Activated effector memory CD4-positive, alpha-beta T cell treated with Interleukin-2 at 50 U/mL for 16 hours (primary cell): ENCODE data around the gene PITPNC1.
"Not testable (repeated sequence)": the region's sequence is repeated elsewhere in the genome, so short reads cannot be mapped to it uniquely, and the experiment has no call there.

ENCODE experiments used
- DNase-seq: peaks from one replicate; pipeline ENCODE4 v3.0.0-alpha.2; 2020

The PITPNC1 gene

DNA sequence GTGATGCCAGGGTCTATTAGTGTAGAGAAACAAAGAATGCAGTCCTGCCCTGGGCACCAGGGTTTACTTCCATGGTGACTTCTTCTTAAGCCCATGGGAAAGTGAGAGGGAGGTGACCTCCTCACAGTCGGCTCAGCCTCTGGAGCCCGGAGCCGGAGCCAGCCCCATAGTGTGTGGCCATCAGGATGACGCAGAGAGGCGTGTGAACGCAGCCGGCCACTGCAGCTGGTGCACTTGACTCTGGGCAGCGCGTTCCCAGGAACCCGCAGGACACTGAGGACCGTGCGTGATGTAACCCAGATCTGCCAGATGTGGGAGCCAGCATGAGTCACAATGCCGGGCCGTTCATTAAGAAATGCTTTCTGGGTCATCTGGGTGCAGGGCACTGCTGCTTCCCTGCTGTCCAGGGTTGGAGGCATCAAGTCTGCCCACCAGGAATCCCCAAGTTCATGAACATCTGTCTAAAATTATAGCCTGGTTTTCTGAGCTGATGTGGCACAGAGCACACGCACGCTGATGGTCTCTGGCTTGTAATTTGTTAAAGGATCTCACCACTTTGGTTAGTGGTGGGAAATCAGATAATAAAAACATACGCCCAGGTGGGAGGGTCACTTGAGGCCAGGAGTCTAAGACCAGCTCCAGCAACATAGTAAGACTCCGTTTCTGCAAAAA is 114.1 kb downstream of the PITPNC1 start:
- DNase-seq = no peak

DNA sequence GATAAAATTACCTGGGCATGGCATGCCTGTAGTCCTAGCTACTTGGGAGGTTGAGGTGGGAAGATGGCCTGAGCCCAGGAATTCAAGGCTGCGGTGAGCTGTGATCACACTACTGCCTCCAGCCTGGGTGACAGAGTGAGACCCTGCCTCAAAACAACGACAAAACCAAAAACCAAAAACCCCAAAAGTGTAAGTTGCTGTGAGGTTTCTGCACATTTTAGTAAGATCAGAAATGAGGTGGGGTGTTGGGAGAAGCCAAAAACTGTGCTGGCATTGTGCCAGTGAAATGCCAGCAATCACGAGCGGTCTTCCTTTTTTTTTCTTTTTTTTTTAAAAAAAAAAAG is 114.6 kb downstream of the PITPNC1 start:
- DNase-seq = no peak

DNA sequence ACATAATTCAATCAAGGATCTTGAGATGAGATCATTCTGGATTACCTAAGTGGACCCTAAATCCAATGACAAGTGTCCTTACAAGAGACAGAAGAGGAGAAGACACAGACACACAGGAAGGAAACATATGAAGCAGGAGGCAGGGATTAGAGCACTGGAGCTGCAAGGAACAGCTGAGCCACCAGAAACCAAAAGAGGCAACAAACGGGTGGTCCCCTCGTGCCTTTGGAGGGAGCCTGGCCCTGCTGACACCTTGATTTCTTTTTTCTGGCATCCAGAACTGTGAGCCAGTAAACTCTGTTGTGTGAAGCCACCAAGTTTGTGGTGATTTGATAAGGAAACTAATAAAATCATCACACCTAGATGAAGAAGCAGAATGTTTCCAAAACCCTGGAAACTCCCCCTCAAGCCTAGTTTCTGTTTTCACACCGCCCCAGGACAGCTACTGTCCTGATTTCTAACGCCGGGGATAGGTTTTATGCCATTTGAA is 115.2 kb downstream of the PITPNC1 start:
- DNase-seq = no peak

- no peak for DNase-seq
These were observed 115.9 kb downstream of the PITPNC1 start for GRCh38 chr17:67492824-67493517.

DNA sequence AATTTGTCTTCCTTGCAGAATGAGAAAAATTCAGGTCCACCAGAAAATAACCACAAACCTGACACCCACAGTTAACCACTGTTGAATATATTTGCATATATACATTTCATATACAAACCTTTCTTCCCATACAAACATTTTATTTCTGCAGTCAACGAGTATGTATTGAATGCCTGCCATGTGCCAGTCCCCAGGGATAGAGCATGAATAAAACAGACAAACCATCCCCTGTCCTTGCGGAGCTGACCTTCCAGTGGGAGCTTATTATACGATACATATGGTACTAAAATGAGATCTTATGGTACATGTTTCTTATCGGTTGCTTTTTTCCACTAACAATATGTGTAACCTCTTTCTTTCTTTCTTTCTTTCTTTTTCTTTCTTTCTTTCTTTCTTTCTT is 116.7 kb downstream of the PITPNC1 start:
- DNase-seq = no peak

DNA sequence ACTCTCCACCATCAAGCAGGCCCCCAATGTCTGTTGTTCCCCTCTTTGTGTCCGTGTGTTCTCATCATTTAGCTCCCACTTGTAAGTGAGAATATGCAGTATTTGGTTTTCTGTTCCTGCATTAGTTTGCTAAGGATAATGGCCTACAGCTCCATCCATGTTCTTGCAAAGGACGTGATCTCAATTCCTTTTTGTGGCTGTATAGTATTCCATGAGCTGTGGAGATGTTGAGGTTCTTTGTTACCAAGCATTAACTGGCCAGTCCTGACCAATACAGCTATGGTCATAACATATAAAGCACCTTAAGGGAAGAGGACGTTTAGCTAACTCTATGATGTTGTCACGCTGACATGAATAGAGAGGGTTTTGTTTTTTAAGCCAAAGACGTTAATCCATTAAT is 118.5 kb downstream of the PITPNC1 start:
- DNase-seq = not testable (repeated sequence)

DNA sequence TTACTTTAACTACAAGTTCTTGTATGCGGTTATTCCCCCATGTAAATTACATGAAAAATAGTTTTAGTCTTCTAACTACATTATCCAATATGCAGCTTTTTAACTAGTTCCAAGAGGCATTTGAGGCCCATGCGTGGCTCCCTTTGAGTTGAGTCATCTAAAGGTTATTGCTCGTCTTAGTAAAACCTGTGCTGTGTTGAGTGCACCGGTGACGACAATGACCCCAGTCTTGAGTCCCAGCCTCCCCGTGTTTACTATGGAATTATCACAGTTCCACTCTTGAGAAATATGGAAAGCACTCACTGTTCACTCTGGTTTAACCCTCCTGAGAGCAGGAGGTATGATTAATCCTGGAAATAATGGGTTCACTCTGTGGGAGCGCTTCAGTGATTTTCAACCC is 119.2 kb downstream of the PITPNC1 start:
- DNase-seq = no peak

DNA sequence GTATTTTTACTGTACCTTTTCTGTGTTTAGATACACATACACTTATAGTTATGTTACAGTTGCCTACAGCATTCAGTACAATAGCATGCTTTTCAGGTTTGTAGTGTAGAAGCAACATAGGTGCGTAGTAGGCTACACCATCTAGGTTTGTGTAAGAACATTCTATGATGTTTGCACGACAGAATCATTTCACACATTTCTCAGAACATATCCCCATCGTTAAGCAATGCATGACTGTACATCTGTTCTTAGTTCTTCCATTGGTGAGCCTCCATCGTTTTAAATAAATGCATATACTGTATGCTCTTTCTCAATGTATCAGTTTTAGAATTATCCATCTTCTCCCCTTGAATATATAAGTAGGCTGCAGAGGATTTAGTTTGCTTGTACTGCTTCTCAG is 122.6 kb downstream of the PITPNC1 start:
- DNase-seq = no peak

DNA sequence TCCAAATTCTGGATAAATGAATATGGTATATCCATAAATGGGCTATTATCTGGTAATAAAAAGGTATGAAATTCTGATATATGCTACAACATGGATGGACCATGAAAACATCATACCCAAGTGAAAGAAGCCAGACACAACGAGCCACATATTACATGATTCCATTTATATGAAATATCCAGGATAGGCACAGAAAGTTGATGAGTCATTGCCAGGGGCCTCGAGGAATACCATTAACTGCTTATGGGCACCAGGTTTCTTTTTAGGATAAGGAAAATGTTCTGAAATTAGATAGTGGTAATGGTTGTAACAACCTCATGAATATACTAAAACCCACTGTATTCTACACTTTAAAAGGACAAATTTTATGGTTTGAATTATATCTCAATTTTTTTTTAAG is 123.2 kb downstream of the PITPNC1 start:
- no peak for DNase-seq

DNA sequence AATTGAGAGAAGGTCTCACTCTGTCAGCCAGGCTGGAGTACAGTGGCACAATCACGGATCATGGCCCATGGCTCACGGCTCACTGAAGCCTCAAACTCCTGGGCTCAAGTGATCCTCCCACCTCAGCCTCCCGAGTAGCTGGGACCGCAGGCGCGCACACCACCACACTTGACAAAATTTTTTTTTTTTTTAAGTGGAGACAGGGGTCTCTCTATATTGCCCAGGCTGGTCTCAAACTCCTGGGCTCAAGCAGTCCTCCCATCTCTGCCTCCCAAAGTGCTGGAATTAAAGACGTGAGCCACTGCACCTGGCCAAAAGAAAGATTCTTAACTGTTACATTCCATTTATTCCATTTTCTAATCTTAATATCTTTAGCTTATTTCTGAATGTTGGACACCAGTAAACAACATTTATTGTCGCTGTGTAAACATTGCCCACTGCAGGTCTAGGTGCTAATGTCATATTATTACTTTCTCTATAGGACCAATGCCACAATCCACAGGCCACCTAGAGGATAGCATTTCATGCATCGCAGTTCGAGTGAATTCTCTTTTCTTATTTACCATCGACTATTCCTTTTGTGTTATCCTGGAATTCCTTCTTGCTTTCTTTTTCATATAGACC is 123.7 kb downstream of the PITPNC1 start:
- no peak for DNase-seq

DNA sequence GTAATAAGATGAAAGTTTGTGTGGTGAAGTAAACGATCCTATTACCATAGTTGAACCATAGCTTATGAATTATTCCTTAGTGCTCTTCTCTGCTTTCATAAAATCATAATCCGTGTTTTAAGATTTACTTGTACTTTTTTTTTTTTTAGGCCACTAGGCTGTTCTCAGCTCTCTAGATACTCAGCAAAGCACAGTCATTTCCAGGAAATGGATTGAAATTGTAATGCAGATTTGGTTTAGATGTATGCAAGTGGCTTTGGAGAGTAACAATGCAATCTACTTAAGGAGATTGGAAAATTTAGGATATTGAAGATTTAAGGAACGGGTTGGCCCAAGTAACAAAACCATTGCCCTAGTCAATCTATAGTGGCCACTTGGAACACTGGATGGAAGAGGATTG is 125.1 kb downstream of the PITPNC1 start:
- no peak for DNase-seq

GRCh38 chr17:67503184-67503583 is 126.1 kb downstream of the PITPNC1 start:
- DNase-seq = no peak

- DNase-seq = no peak
These were observed 126.7 kb downstream of the PITPNC1 start for GRCh38 chr17:67503739-67504138.

DNA sequence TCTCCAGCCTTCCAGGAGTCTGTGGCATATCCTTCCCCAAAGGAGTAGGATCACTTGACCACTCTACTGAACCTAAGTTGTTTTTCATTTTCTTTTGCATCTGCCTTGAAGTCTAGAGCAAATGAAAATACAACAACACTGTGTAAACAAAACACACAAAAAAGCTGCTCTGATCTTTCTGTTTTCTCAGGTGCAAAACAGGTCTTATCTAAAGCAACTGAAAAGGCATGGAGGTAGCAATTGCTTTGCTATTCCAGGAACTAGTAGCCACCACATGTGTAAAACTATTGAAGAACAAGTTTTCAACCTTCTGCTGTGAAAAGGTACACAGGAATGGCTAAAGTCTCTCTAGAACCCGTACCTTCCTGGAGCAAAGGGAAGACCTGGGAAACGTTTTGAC is 127.1 kb downstream of the PITPNC1 start:
- no peak for DNase-seq

DNA sequence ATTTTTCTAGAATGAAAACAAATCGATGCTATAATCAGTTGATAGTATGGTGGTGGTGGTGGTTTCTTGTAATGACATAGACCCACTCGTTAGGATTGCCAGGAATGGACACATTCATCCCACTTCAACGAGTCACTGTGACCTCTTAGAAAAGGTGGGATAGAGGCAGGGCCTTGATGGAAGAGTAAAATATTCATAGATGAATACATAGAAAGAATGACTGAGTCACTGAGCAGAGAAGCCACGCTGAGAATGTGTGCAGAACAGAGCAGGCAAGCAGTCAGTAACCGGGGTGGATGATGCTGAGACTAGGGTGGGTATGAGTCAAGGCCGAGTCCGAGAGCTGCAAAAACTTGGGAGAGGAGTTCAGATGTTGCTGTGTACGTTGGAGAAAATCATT is 129.9 kb downstream of the PITPNC1 start:
- no peak for DNase-seq

DNA sequence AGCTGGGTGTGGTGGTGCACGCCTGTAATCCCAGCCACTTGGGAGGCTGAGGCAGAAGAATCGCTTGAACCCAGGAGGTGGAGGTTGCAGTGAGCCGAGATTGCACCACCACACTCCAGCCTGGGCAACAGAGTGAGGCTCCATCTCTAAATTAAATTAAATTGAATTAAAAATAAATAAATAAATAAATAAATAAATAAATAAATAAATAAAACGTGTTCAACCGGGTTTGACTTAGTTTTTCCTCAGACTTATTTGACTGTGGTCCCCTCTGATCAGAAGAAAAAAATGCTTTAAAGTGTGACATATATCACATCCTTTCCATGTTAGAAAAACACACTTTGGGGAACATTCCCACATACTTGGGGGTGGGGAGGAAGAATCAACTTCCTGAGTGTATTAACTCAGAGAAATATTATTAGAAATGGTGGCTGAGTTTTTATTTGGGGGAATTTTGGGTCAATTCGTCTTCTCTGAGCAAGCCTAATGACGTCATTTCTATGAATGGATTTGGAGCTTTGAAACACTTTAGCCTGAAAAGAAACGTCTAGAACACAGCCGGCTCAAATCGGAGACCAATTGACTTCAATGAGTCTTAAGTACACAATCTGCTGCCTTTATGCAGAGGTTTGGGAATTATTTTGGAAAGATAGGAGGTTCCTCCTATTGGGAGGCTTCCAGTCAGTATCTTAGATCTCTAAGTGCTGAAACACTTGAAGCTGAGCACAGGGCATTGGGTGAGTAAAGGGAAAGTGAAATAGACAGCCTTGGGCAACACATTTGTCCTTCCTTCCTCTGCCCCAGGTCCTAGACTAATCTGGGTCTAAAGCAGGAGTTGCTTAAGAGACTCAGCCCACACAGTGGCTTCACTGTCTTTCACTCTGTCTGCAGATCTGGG is 132.6 kb downstream of the PITPNC1 start:
- no peak for DNase-seq

GRCh38 chr17:67511012-67511411 is 133.9 kb downstream of the PITPNC1 start:
- no peak for DNase-seq

DNA sequence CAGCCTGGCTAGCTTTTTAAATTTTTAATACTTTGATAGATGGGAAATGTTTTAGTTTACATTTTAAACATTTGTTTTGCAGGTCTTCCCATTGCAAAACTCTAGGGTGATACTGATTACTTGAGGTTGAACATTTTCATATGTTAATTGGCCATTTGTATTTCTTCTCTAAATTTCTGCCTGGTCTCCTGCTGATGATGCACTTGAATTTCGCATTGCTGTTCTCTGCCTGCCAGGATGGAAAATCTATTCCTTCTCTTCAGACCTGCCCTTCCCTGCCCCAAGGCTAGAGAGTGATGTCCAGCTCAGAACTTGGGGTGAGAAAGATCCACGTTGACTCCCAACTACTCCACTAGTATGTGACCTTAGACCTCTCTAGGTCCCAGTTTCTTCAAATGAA is 134.7 kb downstream of the PITPNC1 start:
- DNase-seq = no peak

- no peak for DNase-seq
These were observed 137.9 kb downstream of the PITPNC1 start for GRCh38 chr17:67514998-67515397.

GRCh38 chr17:67515490-67516083 is 138.5 kb downstream of the PITPNC1 start:
- no peak for DNase-seq

DNA sequence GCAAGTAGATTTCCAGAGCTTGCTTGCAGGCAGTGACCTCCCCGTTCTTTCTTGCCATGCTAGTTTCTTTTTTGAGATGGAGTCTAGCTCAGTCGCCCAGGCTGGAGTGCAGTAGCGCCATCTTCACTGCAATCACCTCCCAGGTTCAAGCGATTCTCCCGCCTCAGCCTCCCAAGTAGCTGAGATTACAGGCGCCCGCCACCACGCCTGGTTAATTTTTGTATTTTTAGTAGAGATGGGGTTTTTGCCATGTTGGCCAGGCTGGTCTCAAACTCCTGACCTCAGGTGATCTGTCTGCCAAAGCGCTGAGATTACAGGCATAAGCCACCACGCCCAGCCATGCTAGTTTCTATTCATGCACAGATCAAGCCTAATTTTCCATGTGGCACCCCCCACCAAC is 139.5 kb downstream of the PITPNC1 start:
- not testable (repeated sequence) for DNase-seq

GRCh38 chr17:67517325-67517724 is 140.2 kb downstream of the PITPNC1 start:
- DNase-seq = no peak

DNA sequence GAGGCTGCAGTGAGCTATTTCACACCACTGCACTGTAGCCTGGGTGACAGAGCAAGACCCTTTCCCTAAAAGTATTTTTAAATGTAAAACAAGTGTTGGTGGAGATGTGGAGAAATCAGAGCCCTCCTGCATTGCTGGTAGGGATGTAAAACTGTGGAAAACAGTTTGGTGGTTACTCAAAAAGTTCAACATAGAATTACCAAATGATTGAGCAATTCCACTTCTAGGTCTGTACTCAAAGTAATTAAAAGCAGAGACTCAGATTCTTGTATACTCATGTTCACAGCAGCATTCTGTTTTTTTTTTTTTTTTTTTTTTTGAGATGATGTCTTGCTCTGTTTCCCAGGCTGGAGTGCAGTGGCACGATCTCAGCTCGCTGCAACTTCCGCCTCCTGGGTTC is 141.8 kb downstream of the PITPNC1 start:
- DNase-seq = no peak
